AG09319 (cell line): Measurements from ENCODE around the gene SLC23A1.

ENCODE experiments used
- DNase-seq: peaks from one replicate; pipeline ENCODE4 v3.0.0-alpha.2; 2010; ENCODE audit warnings: low read depth; ENCODE audit errors: extremely low read depth
- CTCF ChIP-seq: IDR thresholded peaks from 2 replicates; pipeline ENCODE4 v1.5.1; 2011; ENCODE audit warnings: low read depth, mild to moderate bottlenecking, inconsistent platforms, low read length, moderate library complexity

SLC23A1 gene

GRCh38 chr5:139419226-139420192, 36.4 kb upstream of the SLC23A1 start:
- no peak for DNase-seq
- no peak for TF ChIP-seq CTCF

- no peak for DNase-seq
- TF ChIP-seq CTCF: no peak
These were observed 35.7 kb upstream of the SLC23A1 start for GRCh38 chr5:139418793-139419192.

- no peak for DNase-seq
- TF ChIP-seq CTCF: no peak
These were observed 34.1 kb upstream of the SLC23A1 start for GRCh38 chr5:139417214-139417613.

GRCh38 chr5:139416651-139417050, 33.6 kb upstream of the SLC23A1 start:
- DNase-seq: no peak
- TF ChIP-seq CTCF: no peak

GRCh38 chr5:139415869-139416268, 32.8 kb upstream of the SLC23A1 start:
- no peak for TF ChIP-seq CTCF
- no peak for DNase-seq

- DNase-seq: no peak
- no peak for TF ChIP-seq CTCF
These were observed 32.2 kb upstream of the SLC23A1 start for GRCh38 chr5:139415221-139415861.

- DNase-seq: no peak
- no peak for TF ChIP-seq CTCF
These were observed 31.6 kb upstream of the SLC23A1 start for GRCh38 chr5:139414581-139415130.
